Mesothelial cell of epicardium (in vitro differentiated cells): Measurements from ENCODE around the gene DRGX. TPM values are rescaled to one million over a fixed set of nuclear protein-coding genes. Genes with fewer than 3 reads are reported as not detected.
A peak's percentile ranks its signal among the peaks of the same experiment; 100 is the strongest.

Experiments
- DNase-seq, 2 experiments: peaks; one replicate each; pipeline ENCODE4 v3.0.0; 2021; ENCODE audit warnings: low spot score in 2 of 2; ENCODE audit not compliant: unreplicated experiment in 2 of 2
- H3K27ac Mint-ChIP-seq: 2 replicates; pipeline ENCODE4 v1.8.0; 2021; ENCODE audit warnings: mixed read lengths
- H3K27me3 Mint-ChIP-seq: 2 replicates; pipeline ENCODE4 v1.8.0; 2021; ENCODE audit warnings: low read depth, mixed read lengths
- H3K36me3 Mint-ChIP-seq: 2 replicates; pipeline ENCODE4 v1.8.0; 2021; ENCODE audit warnings: mixed read lengths
- H3K4me1 Mint-ChIP-seq: 2 replicates; pipeline ENCODE4 v1.8.0; 2021; ENCODE audit warnings: mixed read lengths
- H3K4me3 Mint-ChIP-seq: 2 replicates; pipeline ENCODE4 v1.8.0; 2021; ENCODE audit warnings: mild to moderate bottlenecking, moderate library complexity, mixed read lengths
- H3K9me3 Mint-ChIP-seq: 2 replicates; pipeline ENCODE4 v1.8.0; 2021; ENCODE audit warnings: mixed read lengths
- CTCF ChIP-seq: fragments of 200-600 bp; sonication (generic); IDR thresholded peaks from one replicate; pipeline ENCODE4 v1.5.0; 2021; ENCODE audit warnings: antibody characterized with exemption; ENCODE audit not compliant: unreplicated experiment
- total RNA-seq: library from RNA; stranded (reverse); gene quantifications from 3 replicates; pipeline ENCODE4 v1.2.1, GENCODE V29; 2021

DRGX gene
- total RNA-seq, 1 donor from 2014 or later = not detected

GRCh38 chr10:49347827-49348226 is 48.1 kb downstream of the DRGX start:
- Mint-ChIP-seq H3K27ac (no peak overlapping the region), H3K9me3 (peaks cover 10% of the 10 kb centered on the region), H3K36me3 (no peaks in the 10 kb centered on the region), H3K27me3 (peaks cover 32% of the 10 kb centered on the region), H3K4me1 (no peaks in the 10 kb centered on the region), H3K4me3 (no peak overlapping the region)
- DNase-seq = peak in 1 of 2 experiments; percentile 17
- TF ChIP-seq CTCF = no peak

- DNase-seq = peak in 1 of 2 experiments; percentile 5
- peaks cover 32% of the 10 kb centered on the region for H3K27me3 Mint-ChIP-seq
- no peaks in the 10 kb centered on the region for H3K36me3 Mint-ChIP-seq
- H3K4me1 Mint-ChIP-seq = no peaks in the 10 kb centered on the region
- no peak for TF ChIP-seq CTCF
- no peak overlapping the region for H3K4me3 Mint-ChIP-seq
- no peak overlapping the region for H3K27ac Mint-ChIP-seq
- peaks cover 10% of the 10 kb centered on the region for H3K9me3 Mint-ChIP-seq
Observed at GRCh38 chr10:49347342-49347741, 48.5 kb downstream of the DRGX start.

GRCh38 chr10:49344840-49345239 is 51.0 kb downstream of the DRGX start:
- peaks cover 3% of the 10 kb centered on the region for H3K9me3 Mint-ChIP-seq
- no peak overlapping the region for H3K4me3 Mint-ChIP-seq
- no peaks in the 10 kb centered on the region for H3K36me3 Mint-ChIP-seq
- no peak overlapping the region for H3K27ac Mint-ChIP-seq
- H3K4me1 Mint-ChIP-seq = no peaks in the 10 kb centered on the region
- DNase-seq = no peak
- peaks cover 26% of the 10 kb centered on the region for H3K27me3 Mint-ChIP-seq
- no peak for TF ChIP-seq CTCF

- H3K4me3 Mint-ChIP-seq = no peak overlapping the region
- H3K4me1 Mint-ChIP-seq = no peaks in the 10 kb centered on the region
- TF ChIP-seq CTCF = no peak
- H3K27ac Mint-ChIP-seq = no peak overlapping the region
- no peaks in the 10 kb centered on the region for H3K36me3 Mint-ChIP-seq
- no peak for DNase-seq
- H3K27me3 Mint-ChIP-seq = peaks cover 22% of the 10 kb centered on the region
- peaks cover 5% of the 10 kb centered on the region for H3K9me3 Mint-ChIP-seq
Observed at GRCh38 chr10:49338604-49339003, 57.3 kb downstream of the DRGX start.

GRCh38 chr10:49335364-49335972 is 60.4 kb downstream of the DRGX start:
- Mint-ChIP-seq H3K36me3 (no peaks in the 10 kb centered on the region), H3K27me3 (peaks cover 42% of the 10 kb centered on the region), H3K27ac (no peak overlapping the region), H3K4me1 (no peaks in the 10 kb centered on the region), H3K4me3 (no peak overlapping the region), H3K9me3 (peaks cover 5% of the 10 kb centered on the region)
- DNase-seq = no peak
- no peak for TF ChIP-seq CTCF

- H3K9me3 Mint-ChIP-seq = peaks cover 5% of the 10 kb centered on the region
- no peaks in the 10 kb centered on the region for H3K4me1 Mint-ChIP-seq
- peaks cover 46% of the 10 kb centered on the region for H3K27me3 Mint-ChIP-seq
- no peaks in the 10 kb centered on the region for H3K36me3 Mint-ChIP-seq
- H3K4me3 Mint-ChIP-seq = no peak overlapping the region
- no peak for DNase-seq
- no peak overlapping the region for H3K27ac Mint-ChIP-seq
- no peak for TF ChIP-seq CTCF
Observed at GRCh38 chr10:49334964-49335363, 60.9 kb downstream of the DRGX start.
